NCI-H2227 treated with DMSO at 0.1 percent for 48 hours (cell line): ENCODE measurements around the gene ELK3.

Experiments used
- DNase-seq: peaks from one replicate; lab custom pipeline; 2025; lab: John Stamatoyannopoulos, UW

Gene ELK3

GRCh38 chr12:96189781-96190180, 4.4 kb upstream of the ELK3 start:
- DNase-seq, result no peak

- no peak for DNase-seq
Observed at GRCh38 chr12:96190413-96191108, 3.6 kb upstream of the ELK3 start.

GRCh38 chr12:96192926-96193573, 1.1 kb upstream of the ELK3 start:
- no peak for DNase-seq

GRCh38 chr12:96194576-96194889, 358 bp downstream of the ELK3 start:
- no peak for DNase-seq

DNA sequence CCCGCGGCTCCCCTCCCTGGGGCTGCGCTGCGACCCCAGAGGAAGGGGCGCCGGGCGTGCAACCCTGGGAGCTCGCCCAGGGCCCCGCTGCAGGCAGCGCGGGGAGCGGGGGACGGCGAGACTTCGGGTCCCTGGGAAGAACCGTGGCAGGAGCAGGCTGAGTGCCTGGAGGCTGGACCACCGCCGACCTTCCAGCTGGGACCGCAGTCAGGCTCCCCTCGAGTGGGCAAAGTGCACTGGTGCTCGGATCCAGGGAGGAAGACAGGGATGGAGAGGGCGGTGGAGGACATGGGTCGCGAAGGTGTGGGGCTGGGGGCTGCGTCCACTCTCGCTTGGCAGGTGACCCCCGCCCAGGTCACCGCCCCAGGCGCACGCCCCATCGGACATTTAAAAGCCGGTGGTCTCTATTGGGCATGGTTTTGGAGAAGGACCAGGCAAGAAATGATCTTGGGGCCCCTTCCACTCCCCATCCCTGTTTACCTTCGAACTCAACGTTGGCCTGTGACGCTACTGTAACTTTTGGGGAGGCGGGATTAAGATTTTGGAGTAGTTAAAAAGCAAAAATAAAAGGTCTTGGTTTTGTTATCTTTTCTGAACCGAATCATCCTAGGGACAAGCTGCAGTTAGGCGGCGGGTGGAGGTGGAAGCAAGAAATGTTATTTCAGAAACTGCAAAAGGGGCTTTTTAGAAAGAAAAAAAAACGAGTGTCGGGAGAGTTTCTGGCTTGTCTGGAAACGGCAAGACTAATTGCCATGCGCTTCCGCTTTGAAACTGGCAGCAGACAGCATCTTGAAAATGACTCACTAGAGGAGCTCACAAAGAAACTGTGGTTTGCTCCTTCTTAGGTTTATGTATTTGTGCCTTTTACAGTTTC, 1.0 kb downstream of the ELK3 start:
- DNase-seq, result no peak

- DNase-seq, result no peak
Observed at GRCh38 chr12:96195845-96196451, 1.8 kb downstream of the ELK3 start.

DNA sequence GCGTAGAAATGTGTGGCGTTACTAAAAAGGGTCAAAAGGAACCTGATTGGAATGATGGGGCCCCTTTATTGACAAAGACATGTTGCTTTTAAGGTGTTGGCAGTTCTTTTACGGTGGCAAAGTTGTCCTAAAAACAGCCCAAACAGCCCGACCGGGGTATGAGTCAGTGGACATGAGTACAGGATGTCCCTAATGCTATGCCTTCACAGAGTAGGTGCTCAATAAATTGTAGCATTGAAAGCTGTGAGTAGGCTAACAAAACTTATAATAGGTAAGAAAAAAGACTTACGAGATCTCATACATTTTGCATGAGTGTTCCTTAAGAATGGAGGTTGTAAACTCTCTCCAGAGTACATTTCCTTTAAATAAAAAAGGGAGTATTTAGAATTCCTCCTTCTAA, 2.6 kb downstream of the ELK3 start:
- DNase-seq, result no peak

- no peak for DNase-seq
Observed at GRCh38 chr12:96197503-96198272, 3.5 kb downstream of the ELK3 start.

- no peak for DNase-seq
Observed at GRCh38 chr12:96198965-96199364, 4.8 kb downstream of the ELK3 start.

- DNase-seq, result no peak
Observed at GRCh38 chr12:96199464-96199863, 5.3 kb downstream of the ELK3 start.

DNA sequence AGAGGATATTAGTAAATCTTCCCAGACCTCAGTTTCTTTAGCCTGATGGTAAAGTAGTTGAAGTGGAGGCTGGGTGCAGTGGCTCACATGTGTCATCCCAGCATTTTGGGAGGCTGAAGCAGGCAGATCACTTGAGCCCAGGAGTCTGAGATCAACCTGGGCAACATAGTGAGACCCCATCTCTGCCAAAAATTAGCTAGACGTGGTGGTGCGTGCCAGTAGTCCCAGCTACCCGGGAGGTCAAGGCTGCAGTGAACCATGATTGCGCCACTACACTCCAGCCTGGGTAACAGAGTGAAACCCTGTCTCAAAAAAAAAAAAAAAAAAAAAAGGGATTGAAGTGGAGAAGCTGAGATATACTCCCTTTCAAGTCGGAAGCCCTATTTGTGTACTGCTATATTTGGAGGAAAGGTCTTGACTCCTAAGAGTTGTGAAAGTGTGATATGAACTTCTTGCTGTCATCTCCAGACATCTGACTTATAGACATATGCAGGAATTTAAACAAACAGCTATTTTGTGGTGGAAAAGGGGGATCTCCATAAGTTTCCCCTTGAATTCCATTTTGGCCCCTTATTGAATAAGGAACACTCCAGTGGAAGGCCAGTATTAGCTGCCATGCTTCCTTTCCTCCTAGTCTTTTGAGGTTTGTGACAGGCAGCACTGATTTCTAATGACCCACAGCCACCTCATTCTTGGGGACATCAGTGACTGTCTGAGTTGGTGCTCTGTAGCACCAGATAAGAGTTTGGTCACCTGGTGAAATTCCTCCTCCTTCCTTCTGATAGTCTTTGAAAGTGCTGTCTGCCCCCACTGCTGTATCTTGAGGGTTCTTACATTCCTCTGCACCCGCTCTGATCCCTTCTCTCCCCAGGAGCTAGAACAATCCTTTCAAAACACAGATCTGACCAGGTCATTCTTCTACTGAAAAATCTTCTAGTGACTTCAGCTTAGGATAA, 7.4 kb downstream of the ELK3 start:
- DNase-seq, result no peak

DNA sequence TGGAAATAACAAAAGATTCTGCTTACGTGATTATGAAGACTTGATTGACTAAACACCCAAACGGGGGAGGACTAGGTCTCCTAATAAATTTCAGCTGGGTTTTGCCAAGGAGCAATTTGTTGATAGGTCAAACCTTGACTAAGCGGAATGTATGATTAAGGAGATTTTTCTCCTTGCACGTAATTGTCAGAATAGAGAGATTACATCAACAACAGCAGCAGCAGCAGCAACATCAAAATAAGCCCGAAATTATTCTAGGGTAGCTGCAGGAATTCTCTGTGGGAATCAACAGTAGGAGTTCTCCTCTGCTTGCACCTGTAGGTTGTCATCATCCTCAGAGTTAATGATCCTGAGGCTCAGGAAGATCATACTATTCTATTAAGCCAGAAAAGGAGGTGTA, 10.2 kb downstream of the ELK3 start:
- DNase-seq, result no peak

GRCh38 chr12:96205908-96206307, 11.7 kb downstream of the ELK3 start:
- no peak for DNase-seq

DNA sequence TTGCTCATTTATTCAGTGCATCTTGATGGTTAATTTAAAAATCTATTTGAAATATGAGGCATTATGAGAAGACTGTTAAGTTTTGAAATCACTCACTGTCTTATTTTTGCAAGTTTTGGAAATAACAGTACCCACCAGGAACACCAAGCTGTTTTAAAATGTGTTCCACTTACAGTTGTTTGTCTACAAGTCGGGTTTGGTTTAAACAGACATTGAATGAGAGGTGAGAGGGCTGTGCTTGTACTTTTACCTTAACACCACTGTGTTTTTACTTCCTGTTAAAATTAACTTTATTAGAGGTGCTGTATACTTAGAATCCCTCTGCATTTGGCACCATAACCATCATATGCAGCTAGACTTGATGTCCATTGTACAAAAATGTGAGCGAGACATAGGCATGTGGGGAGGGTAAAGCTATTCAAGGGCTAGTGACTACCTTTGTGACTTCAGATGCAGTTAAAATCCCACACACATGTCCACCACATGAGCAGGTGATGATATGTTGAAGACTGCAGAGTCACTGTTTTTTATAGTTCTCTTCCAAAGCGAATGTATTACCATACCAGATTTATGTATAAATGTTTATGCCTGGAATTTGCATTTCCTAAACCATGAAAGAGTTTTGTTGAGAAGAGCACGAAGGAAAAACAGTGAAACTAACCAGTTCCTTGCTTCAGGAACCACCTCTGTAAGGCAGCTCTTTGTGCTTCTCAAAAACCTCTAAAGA, 12.9 kb downstream of the ELK3 start:
- no peak for DNase-seq

- DNase-seq, result no peak
Observed at GRCh38 chr12:96208346-96208745, 14.2 kb downstream of the ELK3 start.

GRCh38 chr12:96208801-96209549, 14.8 kb downstream of the ELK3 start:
- DNase-seq, result no peak

DNA sequence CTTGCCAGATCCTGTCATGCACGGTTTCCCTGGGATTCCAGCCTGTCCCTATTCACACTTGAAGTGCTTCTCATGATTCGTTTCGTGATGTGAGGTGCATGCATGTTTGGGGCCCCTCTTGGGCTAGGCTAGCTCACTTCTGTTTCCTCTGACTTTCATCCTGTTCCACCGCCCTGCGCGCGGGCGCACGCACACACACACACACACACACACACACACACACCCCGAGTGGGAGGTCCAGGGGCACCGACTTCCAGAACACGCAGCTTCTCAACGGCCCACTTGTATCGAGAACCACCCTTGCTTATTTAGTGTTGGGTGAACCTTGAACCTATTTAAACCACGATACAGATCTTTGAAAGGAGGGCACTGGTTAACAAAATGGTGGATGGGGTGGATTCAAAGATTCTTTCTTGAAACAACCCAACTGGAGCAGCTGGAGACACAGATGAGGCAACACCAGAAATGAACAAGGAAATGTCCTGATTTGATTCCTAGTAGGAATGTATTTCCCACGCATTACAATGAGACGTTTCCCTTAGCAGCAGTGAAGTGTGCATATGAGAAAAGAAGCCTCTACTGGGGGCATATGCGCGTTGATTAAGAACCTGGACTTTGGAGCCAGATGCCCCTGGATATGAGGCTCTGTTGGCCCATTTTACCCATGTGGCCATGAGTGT, 16.3 kb downstream of the ELK3 start:
- no peak for DNase-seq

DNA sequence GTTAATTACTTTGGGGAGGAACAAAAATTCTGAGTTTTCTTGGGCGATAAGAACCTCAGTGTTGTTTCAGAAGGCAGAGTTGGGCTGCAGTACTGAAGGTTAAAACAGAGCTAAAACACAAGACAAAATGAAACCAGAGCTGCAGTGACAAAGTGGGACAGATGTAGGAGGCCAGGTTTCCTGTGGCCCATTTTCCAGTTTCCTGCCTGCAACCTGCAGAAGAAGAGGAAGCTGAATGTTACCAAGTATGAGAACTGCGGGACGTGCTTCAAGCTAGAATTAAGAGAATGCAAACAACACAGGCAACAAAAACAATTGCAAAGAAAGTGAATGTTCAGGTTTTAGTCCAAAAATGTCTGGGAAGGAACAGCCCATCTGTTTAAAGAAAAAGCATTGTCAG, 17.8 kb downstream of the ELK3 start:
- no peak for DNase-seq
